HCT116 (cell line): Measurements from ENCODE around the gene PCNX1. TPM values are rescaled to one million over a fixed set of nuclear protein-coding genes. Genes with fewer than 3 reads are reported as not detected.

Source experiments
- ATAC-seq: fragments of 200-7000 bp; cut with Tn5 transposase; 2 replicates; pipeline ENCODE4 v1.9.1; 2020; ENCODE audit warnings: mild to moderate bottlenecking, moderate library complexity
- BruUV-seq: library from RNA; stranded (reverse); fragments of 400-500 nt; replicated peaks from 2 replicates; lab custom pipeline; 2021; lab: Mats Ljungman, UMichigan
- CTCF ChIA-PET: fragments of 300-600 bp; sonication (Branson Sonifier 250); formaldehyde crosslinking; loops from one replicate; lab custom pipeline; 2021; ENCODE audit warnings: antibody characterized with exemption; lab: Charles Lee
- POLR2A ChIA-PET: fragments of 300-600, 350-600 bp; sonication (Branson Sonifier 250); formaldehyde crosslinking; loops from one replicate; lab custom pipeline; 2021; ENCODE audit warnings: antibody characterized with exemption; lab: Charles Lee
- RAD21 ChIA-PET, 2 experiments: fragments of 300-600 bp; sonication (Branson Sonifier 250); formaldehyde crosslinking; loops; one replicate each; lab custom pipeline; 2023; ENCODE audit warnings: low total read pairs in 2 of 2; ENCODE audit not compliant: uncharacterized antibody in 2 of 2, unreplicated experiment in 2 of 2, low non-redundant PET in 1 of 2; lab: Charles Lee
- DNase-seq: peaks from one replicate; pipeline ENCODE4 v3.0.0-alpha.2; 2010; ENCODE audit warnings: low read depth, low spot score
- H2AFZ ChIP-seq: fragments of 200-600 bp; shearing (Covaris generic), sonication (generic); 2 replicates; pipeline ENCODE4 v1.6.1; 2017; ENCODE audit warnings: low read depth, mixed run types, mixed read lengths, antibody characterized with exemption, low read length; ENCODE audit not compliant: poor library complexity, severe bottlenecking
- H3K27ac ChIP-seq: 2 replicates; pipeline ENCODE4 v1.5.1; 2012; ENCODE audit warnings: low read depth, low read length
- H3K27me3 ChIP-seq: fragments of 200-600 bp; sonication (generic); 2 replicates; pipeline ENCODE4 v1.6.1; 2016; ENCODE audit warnings: mixed run types, low read length, mixed read lengths; ENCODE audit not compliant: insufficient read depth
- H3K36me3 ChIP-seq, 2 experiments: fragments of 200-500 bp in 1 of 2; fragments of 200-600 bp in 1 of 2; sonication (Bioruptor generic) in 1 of 2; sonication (generic) in 1 of 2; 2 replicates each; pipeline versions ENCODE4 v1.5.1 to v1.6.1; 2014 to 2016; ENCODE audit warnings: low read length in 2 of 2, inconsistent platforms in 1 of 2, mixed read lengths in 1 of 2, mixed run types in 1 of 2; ENCODE audit not compliant: insufficient read depth in 2 of 2, control insufficient read depth in 1 of 2
- H3K4me1 ChIP-seq, 2 experiments: fragments of 200-600 bp in 1 of 2; sonication (generic) in 1 of 2; 2 replicates each; pipeline versions ENCODE4 v1.5.1 to v1.6.1; 2012 to 2017; ENCODE audit warnings: low read length in 2 of 2, inconsistent platforms in 1 of 2, mild to moderate bottlenecking in 1 of 2, mixed read lengths in 1 of 2, mixed run types in 1 of 2, moderate library complexity in 1 of 2; ENCODE audit not compliant: insufficient read depth in 2 of 2, control insufficient read depth in 1 of 2
- H3K4me2 ChIP-seq: fragments of 200-600 bp; sonication (generic); 2 replicates; pipeline ENCODE4 v1.6.1; 2017; ENCODE audit warnings: mixed run types, low read length, mixed read lengths
- H3K4me3 ChIP-seq, 2 experiments: fragments of 200-600 bp in 1 of 2; sonication (generic) in 1 of 2; replicated peaks in 1 of 2; 2 replicates each; pipeline ENCODE4 v1.5.1; 2011 to 2016; ENCODE audit warnings: low read length in 2 of 2, control low read depth in 1 of 2, low read depth in 1 of 2, mild to moderate bottlenecking in 1 of 2, mixed read lengths in 1 of 2, mixed run types in 1 of 2
- H3K79me2 ChIP-seq: fragments of 200-600 bp; sonication (generic); 2 replicates; pipeline ENCODE4 v1.6.1; 2017; ENCODE audit warnings: mild to moderate bottlenecking, mixed run types, low read length, moderate library complexity, mixed read lengths; ENCODE audit not compliant: insufficient read depth
- H3K9ac ChIP-seq: fragments of 200-600 bp; sonication (generic); 2 replicates; pipeline ENCODE4 v1.6.1; 2016; ENCODE audit warnings: low read length, mixed read lengths
- H3K9me2 ChIP-seq: fragments of 200-600 bp; sonication (generic), shearing (Covaris generic); 2 replicates; pipeline ENCODE4 v1.6.1; 2017; ENCODE audit warnings: mixed run types, mild to moderate bottlenecking, moderate library complexity; ENCODE audit not compliant: insufficient read depth
- H3K9me3 ChIP-seq, 2 experiments: fragments of 200-500 bp in 1 of 2; fragments of 200-600 bp in 1 of 2; sonication (Bioruptor generic) in 1 of 2; sonication (generic) in 1 of 2; 2 replicates each; pipeline ENCODE4 v1.6.1; 2014 to 2017; ENCODE audit warnings: low read length in 2 of 2, mixed read lengths in 2 of 2, inconsistent platforms in 1 of 2, low read depth in 1 of 2, mild to moderate bottlenecking in 1 of 2, mixed run types in 1 of 2, moderate library complexity in 1 of 2; ENCODE audit not compliant: control insufficient read depth in 1 of 2, insufficient read depth in 1 of 2
- H4K20me1 ChIP-seq: fragments of 200-600 bp; sonication (generic), shearing (Covaris generic); 2 replicates; pipeline ENCODE4 v1.6.1; 2017; ENCODE audit warnings: mixed run types, mild to moderate bottlenecking, moderate library complexity; ENCODE audit not compliant: insufficient read depth
- CBX3 ChIP-seq: IDR thresholded peaks from 2 replicates; pipeline ENCODE4 v1.6.1; 2012; ENCODE audit warnings: low read depth
- EGR1 ChIP-seq: IDR thresholded peaks from 2 replicates; pipeline ENCODE4 v1.6.1; 2012; ENCODE audit warnings: low read depth
- EZH2 ChIP-seq: fragments of 200-600 bp; sonication (generic); IDR thresholded peaks from 2 replicates; pipeline ENCODE4 v1.6.1; 2017; ENCODE audit warnings: antibody characterized with exemption, mixed run types
- EZH2phosphoT487 ChIP-seq: fragments of 200-600 bp; IDR thresholded peaks from 2 replicates; pipeline ENCODE4 v1.6.1; 2018; ENCODE audit warnings: antibody characterized with exemption, borderline replicate concordance
- JUND ChIP-seq: IDR thresholded peaks from 2 replicates; pipeline ENCODE4 v1.6.1; 2012
- POLR2A ChIP-seq: IDR thresholded peaks from 2 replicates; pipeline ENCODE4 v1.7.0; 2011; ENCODE audit warnings: borderline replicate concordance; ENCODE audit not compliant: insufficient read depth, insufficient read length; ENCODE audit errors: extremely low read depth
- REST ChIP-seq: IDR thresholded peaks from 2 replicates; pipeline ENCODE4 v1.6.1; 2012; ENCODE audit warnings: low read depth
- SP1 ChIP-seq: IDR thresholded peaks from 2 replicates; pipeline ENCODE4 v1.6.1; 2012; ENCODE audit warnings: low read depth
- ZNF274 ChIP-seq: fragments of 200-500 bp; sonication (Bioruptor generic); IDR thresholded peaks from 2 replicates; pipeline ENCODE4 v1.6.1; 2014; ENCODE audit warnings: mild to moderate bottlenecking, low read depth, low read length, inconsistent platforms
- intact Hi-C: fragments of 100-400 bp; cut with micrococcal nuclease; formaldehyde crosslinking; loops from 2 replicates; pipeline ENCODE4 v1.10.0; 2022
- total RNA-seq: library from RNA; stranded (reverse); gene quantifications from one replicate; pipeline ENCODE4 v1.2.1, GENCODE V29; 2021; ENCODE audit not compliant: unreplicated experiment

The PCNX1 gene
- total RNA-seq, 1 experiment from 2014 or later: 52.2 TPM

GRCh38 chr14:70888681-70889175 lies 18.5 kb upstream of the PCNX1 start:
- intact Hi-C loops: no loop called here
- Histone ChIP-seq H3K36me3 (no peaks in the 10 kb centered on the region), H3K4me3 (no peak overlapping the region), H3K4me2 (no peak overlapping the region), H2AFZ (no peak overlapping the region), H3K79me2 (no peaks in the 10 kb centered on the region), H4K20me1 (no peaks in the 10 kb centered on the region), H3K4me1 (no peaks in the 10 kb centered on the region), H3K9me3 (no peaks in the 10 kb centered on the region), H3K27ac (no peak overlapping the region), H3K9ac (no peak overlapping the region), H3K9me2 (no peaks in the 10 kb centered on the region), H3K27me3 (no peaks in the 10 kb centered on the region)
- ChIA-PET CTCF (no interaction called here), RAD21 (no interaction called here), POLR2A (no interaction called here)
- TF ChIP-seq JUND (no peak), CBX3 (no peak), EGR1 (no peak), SP1 (no peak), EZH2phosphoT487 (no peak), POLR2A (no peak), EZH2 (no peak), REST (no peak), ZNF274 (no peak)
- ATAC-seq (no peak), DNase-seq (no peak)
- no TSS peak for BruUV-seq
